K562 (cell line): ENCODE measurements around the gene OLFML3. TPM values are rescaled to one million over a fixed set of nuclear protein-coding genes. Genes with fewer than 3 reads are reported as not detected.

Experiments used
- E2F1 ChIP-seq: sonication (generic); formaldehyde crosslinking; IDR thresholded peaks from 2 replicates; pipeline ENCODE4 v1.8.1; 2023; ENCODE audit warnings: mild to moderate bottlenecking, missing genetic modification reagents, moderate library complexity
- GATAD2B ChIP-seq: fragments of 450-650 bp; IDR thresholded peaks from 2 replicates; pipeline ENCODE4 v1.6.1; 2017; ENCODE audit warnings: mild to moderate bottlenecking, borderline replicate concordance
- KHSRP ChIP-seq: fragments of 450-650 bp; IDR thresholded peaks from 2 replicates; pipeline ENCODE4 v1.6.1; 2017
- SMAD1 ChIP-seq: fragments of 150-350 bp; IDR thresholded peaks from 2 replicates; pipeline ENCODE4 v1.6.1; 2014; ENCODE audit warnings: low read length, low read depth; ENCODE audit not compliant: partially characterized antibody
- STAG1 ChIP-seq: sonication (generic); formaldehyde crosslinking; IDR thresholded peaks from 2 replicates; pipeline ENCODE4 v1.5.0; 2020; ENCODE audit warnings: missing genetic modification reagents, borderline replicate concordance
- ZNF449 ChIP-seq: fragments of 250-450 bp; sonication (Bioruptor Pico); IDR thresholded peaks from 2 replicates; pipeline ENCODE4 v1.8.0; 2022; ENCODE audit warnings: moderate library complexity, mild to moderate bottlenecking, inconsistent platforms
- ZNF583 ChIP-seq: fragments of 250-450 bp; sonication (Bioruptor Pico); IDR thresholded peaks from 2 replicates; pipeline ENCODE4 v1.4.0; 2020
- ZNF696 ChIP-seq: fragments of 250-450 bp; sonication (Bioruptor Pico); conservative IDR thresholded peaks from 2 replicates; pipeline ENCODE4 v1.4.0; 2020; ENCODE audit warnings: mild to moderate bottlenecking, moderate library complexity
- polyA plus RNA-seq, 8 experiments: library from polyadenylated mRNA; depleted of rRNA in 4 of 8; stranded (reverse) in 5 of 8; unstranded in 3 of 8; fragments of >200 nt; fragmentation: Nextera tagmentation in 2 of 8; fragmentation: Illumina TruSeq in 1 of 8; extraction: Ambion mirVana in 2 of 8; extraction: Trizol in 1 of 8; gene quantifications; 2 replicates each; pipeline versions ENCODE4 v1.2.1 to v1.2.3, GENCODE V29; 2011 to 2014; ENCODE audit warnings: inconsistent platforms in 1 of 8, missing spikeins in 1 of 8
- total RNA-seq, 7 experiments: library from RNA; depleted of rRNA in 6 of 7; stranded (reverse); fragments of >200 nt in 6 of 7; fragmentation: Illumina TruSeq in 2 of 7; extraction: Trizol in 2 of 7; gene quantifications; 2 replicates each; pipeline versions ENCODE4 v1.2.1 to v1.2.3, GENCODE V29; 2011 to 2021; ENCODE audit warnings: low replicate concordance in 1 of 7

OLFML3 gene
- total and polyA plus RNA-seq, 9 of the 15 experiments (the other 6 are each of a cell fraction or from before 2014, with no cell fraction given): 0.07 to 0.13 (median 0.07) TPM; not detected in 6

GRCh38 chr1:113946112-113946511 lies 33.2 kb upstream of the OLFML3 start (continued):
- TF ChIP-seq E2F1: no peak
- TF ChIP-seq ZNF696 (CRISPR knock-in tag): no peak
- TF ChIP-seq KHSRP: no peak
- TF ChIP-seq GATAD2B: no peak
- no peak for TF ChIP-seq SMAD1
- TF ChIP-seq STAG1 (CRISPR knock-in tag): no peak
- TF ChIP-seq ZNF449 (CRISPR knock-in tag): no peak
- TF ChIP-seq ZNF583 (CRISPR knock-in tag): no peak
- TF ChIP-seq, all 486 proteins: peak for 0
